Activated CD4-positive, alpha-beta T cell treated with anti-CD3 and anti-CD28 coated beads, Interleukin-2, amount 50 U/mL, for 16 hours (primary cell): Measurements from ENCODE around the gene BASP1.
"Not testable (repeated sequence)": the region's sequence is repeated elsewhere in the genome, so short reads cannot be mapped to it uniquely, and the experiment has no call there.

ENCODE experiments used
- DNase-seq: peaks from one replicate; pipeline ENCODE4 v3.0.0-alpha.2; 2020

BASP1 gene

GRCh38 chr5:17257705-17258273 lies 40.4 kb downstream of the BASP1 start:
- DNase-seq: no peak

GRCh38 chr5:17258431-17258830 lies 41.0 kb downstream of the BASP1 start:
- no peak for DNase-seq

- DNase-seq: not testable (repeated sequence)
These were observed 41.6 kb downstream of the BASP1 start for GRCh38 chr5:17259012-17259411.

- no peak for DNase-seq
These were observed 42.3 kb downstream of the BASP1 start for GRCh38 chr5:17259630-17260257.

GRCh38 chr5:17260549-17260948 lies 43.1 kb downstream of the BASP1 start:
- DNase-seq: no peak

GRCh38 chr5:17261075-17261474 lies 43.6 kb downstream of the BASP1 start:
- no peak for DNase-seq

- no peak for DNase-seq
These were observed 47.6 kb downstream of the BASP1 start for GRCh38 chr5:17265041-17265440.

- DNase-seq: no peak
These were observed 49.7 kb downstream of the BASP1 start for GRCh38 chr5:17267106-17267505.

- no peak for DNase-seq
These were observed 51.8 kb downstream of the BASP1 start for GRCh38 chr5:17269201-17269600.

GRCh38 chr5:17272111-17272510 lies 54.7 kb downstream of the BASP1 start:
- DNase-seq: no peak

GRCh38 chr5:17275289-17276158 lies 58.1 kb downstream of the BASP1 start:
- DNase-seq: no peak

- no peak for DNase-seq
These were observed 59.0 kb downstream of the BASP1 start for GRCh38 chr5:17276445-17276844.

- DNase-seq: no peak
These were observed 60.5 kb downstream of the BASP1 start for GRCh38 chr5:17277907-17278306.

GRCh38 chr5:17278931-17279330 lies 61.5 kb downstream of the BASP1 start:
- DNase-seq: no peak

- DNase-seq: no peak
These were observed 62.1 kb downstream of the BASP1 start for GRCh38 chr5:17279487-17279886.

- no peak for DNase-seq
These were observed 65.1 kb downstream of the BASP1 start for GRCh38 chr5:17282283-17283120.

- no peak for DNase-seq
These were observed 65.6 kb downstream of the BASP1 start for GRCh38 chr5:17283121-17283415.

GRCh38 chr5:17287501-17288155 lies 70.2 kb downstream of the BASP1 start:
- DNase-seq: no peak

- DNase-seq: no peak
These were observed 71.1 kb downstream of the BASP1 start for GRCh38 chr5:17288570-17288969.

GRCh38 chr5:17289681-17290539 lies 72.5 kb downstream of the BASP1 start:
- no peak for DNase-seq

GRCh38 chr5:17290540-17290974 lies 73.1 kb downstream of the BASP1 start:
- DNase-seq: no peak
